D341Med (cell line): Measurements from ENCODE around the gene SLCO4A1.

Source experiments
- DNase-seq: peaks from one replicate; pipeline ENCODE4 v3.0.0; 2012; ENCODE audit warnings: low spot score

SLCO4A1 gene

GRCh38 chr20:62652894-62653305 is 10.6 kb downstream of the SLCO4A1 start:
- DNase-seq: no peak

GRCh38 chr20:62653373-62653772 is 11.1 kb downstream of the SLCO4A1 start:
- no peak for DNase-seq

GRCh38 chr20:62653951-62654685 is 11.8 kb downstream of the SLCO4A1 start:
- DNase-seq: no peak

- DNase-seq: no peak
Measured at GRCh38 chr20:62655282-62656196, 13.2 kb downstream of the SLCO4A1 start.

- DNase-seq: no peak
Measured at GRCh38 chr20:62656197-62656918, 14.1 kb downstream of the SLCO4A1 start.

GRCh38 chr20:62656919-62657588 is 14.8 kb downstream of the SLCO4A1 start:
- DNase-seq: no peak

GRCh38 chr20:62657589-62657942 is 15.3 kb downstream of the SLCO4A1 start:
- no peak for DNase-seq

- no peak for DNase-seq
Measured at GRCh38 chr20:62657956-62658355, 15.7 kb downstream of the SLCO4A1 start.

- no peak for DNase-seq
Measured at GRCh38 chr20:62658593-62659178, 16.4 kb downstream of the SLCO4A1 start.

GRCh38 chr20:62659488-62660239 is 17.4 kb downstream of the SLCO4A1 start:
- DNase-seq: no peak

GRCh38 chr20:62660240-62660615 is 17.9 kb downstream of the SLCO4A1 start:
- no peak for DNase-seq

- no peak for DNase-seq
Measured at GRCh38 chr20:62660768-62661167, 18.5 kb downstream of the SLCO4A1 start.

GRCh38 chr20:62661647-62662046 is 19.3 kb downstream of the SLCO4A1 start:
- no peak for DNase-seq

GRCh38 chr20:62662422-62662821 is 20.1 kb downstream of the SLCO4A1 start:
- no peak for DNase-seq

- DNase-seq: no peak
Measured at GRCh38 chr20:62663145-62664018, 21.1 kb downstream of the SLCO4A1 start.

GRCh38 chr20:62664019-62664971 is 22.0 kb downstream of the SLCO4A1 start:
- no peak for DNase-seq

GRCh38 chr20:62665153-62665754 is 23.0 kb downstream of the SLCO4A1 start:
- DNase-seq: no peak
